Ascending aorta (tissue), 2 donors: ENCODE measurements around the gene MYOZ1. TPM values are rescaled to one million over a fixed set of nuclear protein-coding genes. Genes with fewer than 3 reads are reported as not detected.
"Not testable (repeated sequence)": the region's sequence is repeated elsewhere in the genome, so short reads cannot be mapped to it uniquely, and the experiment has no call there.

Experiments
- DNase-seq, 2 donors: peaks; one replicate each; pipeline ENCODE4 v3.0.0-alpha.2; 2019; ENCODE audit warnings: low spot score in 2 of 2
- H3K27ac ChIP-seq, 2 donors: fragments of 200-600 bp; sonication (generic); one replicate each; pipeline ENCODE4 v1.5.1; 2016 to 2017; ENCODE audit warnings: mild to moderate bottlenecking in 1 of 2
- H3K27me3 ChIP-seq: fragments of 200-600 bp; sonication (generic); one replicate; pipeline ENCODE4 v1.5.1; 2017
- H3K36me3 ChIP-seq, 2 donors: fragments of 200-600 bp; sonication (generic); one replicate each; pipeline ENCODE4 v1.5.1; 2016
- H3K4me1 ChIP-seq, 2 donors: fragments of 200-600 bp; sonication (generic); one replicate each; pipeline ENCODE4 v1.5.1; 2016 to 2017; ENCODE audit warnings: mild to moderate bottlenecking in 1 of 2
- H3K4me3 ChIP-seq, 2 donors: fragments of 200-600 bp; sonication (generic); one replicate each; pipeline ENCODE4 v1.5.1; 2016 to 2017; ENCODE audit warnings: mild to moderate bottlenecking in 1 of 2
- H3K9me3 ChIP-seq, 2 donors: fragments of 200-600 bp; sonication (generic); one replicate each; pipeline ENCODE4 v1.5.1; 2016
- CTCF ChIP-seq, 3 experiments: fragments of 200-600 bp in 2 of 3; fragments of 450-650 bp in 1 of 3; sonication (generic) in 2 of 3; IDR thresholded peaks; one replicate each; pipeline ENCODE4 v1.5.1; 2016 to 2019; ENCODE audit warnings: antibody characterized with exemption in 3 of 3, mild to moderate bottlenecking in 1 of 3, moderate library complexity in 1 of 3
- intact Hi-C: fragments of 100-400 bp; cut with DNase I; formaldehyde crosslinking; loops from one replicate; pipeline ENCODE4 v1.15.1; 2023
- total RNA-seq: library from RNA; depleted of rRNA; stranded (reverse); fragments of >200 nt; gene quantifications from one replicate; pipeline ENCODE4 v1.1.0, GENCODE V29; 2016

The MYOZ1 gene
- total RNA-seq, 1 donor from 2014 or later: 8.5 TPM

DNA sequence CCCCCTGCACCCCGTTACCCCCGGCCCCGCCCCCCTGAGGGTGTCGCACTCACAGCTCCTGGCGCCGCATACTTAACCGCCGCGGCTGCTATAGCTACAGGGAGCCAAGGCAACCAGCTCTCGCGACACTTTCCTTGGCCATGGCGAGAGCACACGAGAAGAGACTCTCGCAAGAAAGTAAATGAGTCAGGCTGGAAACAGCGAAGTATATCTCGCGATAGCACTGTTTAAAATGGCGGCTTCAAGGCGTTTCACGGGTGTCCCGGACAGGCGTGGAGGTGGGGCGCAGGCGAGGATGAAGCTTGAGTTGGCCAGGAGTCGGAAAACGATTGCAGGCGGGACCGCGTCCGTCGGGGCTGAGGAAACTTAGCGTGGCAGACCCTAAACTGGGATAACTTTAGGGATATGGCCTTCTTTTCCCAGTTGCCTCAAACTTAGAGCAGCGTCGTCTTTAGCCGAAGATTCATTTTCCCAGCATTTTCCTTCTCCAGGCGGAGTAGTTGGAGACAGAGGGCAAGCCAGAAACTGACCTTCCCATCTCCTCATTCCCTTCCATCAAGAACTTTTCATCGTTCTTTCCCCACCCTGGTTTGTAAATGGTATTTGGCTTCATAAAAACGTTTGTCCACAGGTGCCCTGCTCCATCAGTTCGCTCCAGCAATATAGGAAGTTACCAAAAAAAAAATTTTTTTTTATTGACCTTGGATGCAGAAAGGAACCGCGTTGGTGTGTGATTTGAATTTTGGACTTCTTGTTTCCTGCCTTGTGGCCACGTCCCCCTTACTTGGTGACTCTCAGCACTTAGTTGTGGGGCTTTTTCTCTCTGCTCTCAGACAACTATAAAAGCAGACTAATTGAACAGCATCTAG is 15.2 kb downstream of the MYOZ1 start:
- peak overlapping the region; percentile 77 to 79 for H3K27ac ChIP-seq
- intact Hi-C loops: loop anchor here (1.0 kb wide), 3 partner anchors 18 to 97 kb away; no protein-coding TSS in a partner anchor
- H3K9me3 ChIP-seq: no peaks in the 10 kb centered on the region
- H3K36me3 ChIP-seq: no peaks in the 10 kb centered on the region
- peak; percentile 86 to 98 for DNase-seq
- H3K4me1 ChIP-seq: peaks cover 0 to 11% of the 10 kb centered on the region in 2 donors
- no peak for TF ChIP-seq CTCF (IDR thresholded peaks at IDR 0.05)
- peak overlapping the region; percentile 70 to 97 for H3K4me3 ChIP-seq
- no peaks in the 10 kb centered on the region for H3K27me3 ChIP-seq

DNA sequence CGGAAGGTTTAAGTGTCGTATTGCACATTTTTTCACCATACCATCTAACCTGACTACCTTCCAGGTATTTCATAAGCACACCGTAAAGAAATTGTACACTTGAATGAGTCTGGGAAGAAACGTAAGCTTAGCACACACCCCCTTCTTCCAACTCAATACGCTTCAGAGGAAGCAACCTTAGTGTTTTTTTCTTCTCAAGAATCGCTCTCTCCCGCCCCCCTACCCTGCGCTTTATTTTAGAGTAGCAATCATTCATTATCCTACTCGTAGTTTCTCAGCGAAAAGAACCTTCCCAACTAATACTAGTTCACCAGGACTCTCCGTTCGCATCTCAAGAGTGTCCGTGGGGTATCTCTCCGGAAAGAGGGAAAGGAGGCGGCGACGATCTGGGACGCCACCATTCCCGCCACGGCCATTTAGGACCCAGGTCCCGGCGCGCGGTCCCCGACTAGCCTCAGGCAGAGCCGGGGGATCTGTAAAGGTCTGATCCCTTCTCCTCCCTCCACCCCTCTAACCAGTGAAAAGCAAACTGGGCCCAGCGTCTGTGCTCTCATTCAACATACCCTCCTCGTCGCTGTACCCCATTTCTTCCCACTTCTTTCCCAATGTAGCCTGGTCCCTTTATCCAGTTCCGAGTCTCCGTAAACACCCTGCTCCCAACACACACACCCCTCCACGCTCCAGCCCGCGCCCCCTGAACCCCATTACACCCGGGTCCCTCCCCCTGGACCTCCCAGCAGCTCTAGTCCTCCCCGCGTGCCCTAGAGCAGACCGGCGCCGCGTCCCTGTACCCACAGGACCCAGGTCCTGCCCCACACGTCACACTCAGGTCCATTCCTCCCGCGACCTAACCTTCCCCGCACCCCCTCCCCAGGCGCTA is 16.0 kb downstream of the MYOZ1 start:
- Histone ChIP-seq H3K27me3 (no peaks in the 10 kb centered on the region), H3K9me3 (no peaks in the 10 kb centered on the region), H3K4me3 (peak overlapping the region; percentile 70 to 97), H3K36me3 (no peaks in the 10 kb centered on the region), H3K4me1 (peaks cover 0 to 11% of the 10 kb centered on the region in 2 donors), H3K27ac (peak overlapping the region; percentile 77 to 79)
- no peak for TF ChIP-seq CTCF (IDR thresholded peaks at IDR 0.05)
- no peak for DNase-seq
- intact Hi-C loops: loop anchor here (1.0 kb wide), 1 partner anchor 96 kb away; no protein-coding TSS in a partner anchor

GRCh38 chr10:73623056-73623455 is 18.2 kb downstream of the MYOZ1 start:
- peaks cover 0 to 11% of the 10 kb centered on the region in 2 donors for H3K4me1 ChIP-seq
- intact Hi-C loops: no loop called here
- no peak overlapping the region for H3K27ac ChIP-seq
- no peaks in the 10 kb centered on the region for H3K9me3 ChIP-seq
- TF ChIP-seq CTCF (IDR thresholded peaks at IDR 0.05): no peak
- no peak overlapping the region for H3K4me3 ChIP-seq
- no peaks in the 10 kb centered on the region for H3K27me3 ChIP-seq
- DNase-seq: no peak
- no peaks in the 10 kb centered on the region for H3K36me3 ChIP-seq

DNA sequence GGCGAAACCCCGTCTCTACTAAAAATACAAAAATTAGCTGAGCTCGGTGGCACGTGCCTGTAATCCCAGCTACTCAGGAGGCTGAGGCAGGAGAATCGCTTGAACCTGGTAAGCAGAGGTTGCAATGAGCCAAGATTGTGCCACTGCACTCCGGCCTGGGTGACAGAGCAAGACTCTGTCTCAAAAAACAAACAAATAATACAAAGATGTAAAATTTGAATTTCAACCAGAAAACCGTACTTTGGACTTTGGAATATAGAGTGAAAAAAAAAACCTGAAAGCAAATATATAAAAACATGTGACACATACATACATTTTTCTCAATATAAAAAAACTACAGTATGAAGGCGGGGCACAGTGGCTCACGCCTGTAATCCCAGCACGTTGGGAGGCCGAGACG is 20.3 kb downstream of the MYOZ1 start:
- H3K27me3 ChIP-seq, intact Hi-C loops, H3K9me3 ChIP-seq, H3K36me3 ChIP-seq, H3K4me1 ChIP-seq, DNase-seq, H3K4me3 ChIP-seq, H3K27ac ChIP-seq: not testable (repeated sequence)

- H3K4me1 ChIP-seq, H3K27me3 ChIP-seq, H3K9me3 ChIP-seq, H3K4me3 ChIP-seq, intact Hi-C loops, DNase-seq, H3K36me3 ChIP-seq, H3K27ac ChIP-seq: not testable (repeated sequence)
Measured at GRCh38 chr10:73617143-73617542, 24.1 kb downstream of the MYOZ1 start.

DNA sequence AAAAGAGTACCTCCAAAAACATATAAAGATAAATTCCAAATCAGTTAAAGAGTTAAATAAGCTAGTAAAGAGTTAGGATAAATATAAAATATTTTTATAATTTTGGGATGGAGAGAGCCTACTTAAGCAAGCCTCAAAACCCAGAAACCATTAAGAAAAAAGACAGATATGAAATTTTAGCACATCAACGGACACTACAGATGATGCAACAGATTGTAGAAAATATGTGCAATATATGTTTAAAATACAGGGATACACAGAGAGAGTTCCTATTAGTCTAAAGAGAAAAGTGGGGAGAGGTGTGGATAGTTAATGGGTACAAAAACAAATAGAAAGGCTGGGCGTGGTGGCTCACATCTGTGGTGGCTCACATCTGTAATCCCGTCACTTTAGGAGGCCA is 26.6 kb downstream of the MYOZ1 start:
- H3K4me3 ChIP-seq: no peak overlapping the region
- H3K4me1 ChIP-seq: no peaks in the 10 kb centered on the region
- H3K27me3 ChIP-seq: no peaks in the 10 kb centered on the region
- H3K9me3 ChIP-seq: no peaks in the 10 kb centered on the region
- intact Hi-C loops: no loop called here
- no peak for TF ChIP-seq CTCF (IDR thresholded peaks at IDR 0.05)
- H3K36me3 ChIP-seq: no peaks in the 10 kb centered on the region
- DNase-seq: no peak
- no peak overlapping the region for H3K27ac ChIP-seq
